Pons (tissue), 1 donor: Measurements from ENCODE around the gene NPPB.

Experiments
- DNase-seq: peaks from one replicate; pipeline ENCODE4 v3.0.0-alpha.2; 2016; ENCODE audit warnings: low spot score

NPPB gene

GRCh38 chr1:11833497-11833896, 25.2 kb downstream of the NPPB start:
- DNase-seq, result no peak

- no peak for DNase-seq
These were observed 26.6 kb downstream of the NPPB start for GRCh38 chr1:11831945-11832725.

- no peak for DNase-seq
These were observed 30.2 kb downstream of the NPPB start for GRCh38 chr1:11828511-11828910.

- no peak for DNase-seq
These were observed 31.8 kb downstream of the NPPB start for GRCh38 chr1:11826946-11827345.

- DNase-seq, result no peak
These were observed 33.6 kb downstream of the NPPB start for GRCh38 chr1:11825131-11825530.

- DNase-seq, result no peak
These were observed 35.2 kb downstream of the NPPB start for GRCh38 chr1:11823366-11824137.

- no peak for DNase-seq
These were observed 36.7 kb downstream of the NPPB start for GRCh38 chr1:11822091-11822490.

GRCh38 chr1:11817192-11817591, 41.6 kb downstream of the NPPB start:
- DNase-seq, result no peak

- DNase-seq, result no peak
These were observed 45.7 kb downstream of the NPPB start for GRCh38 chr1:11813021-11813420.
